NCI-H2081 treated with DMSO at 0.1 percent for 48 hours (cell line): ENCODE measurements around the gene WDTC1.
"Not testable (repeated sequence)": the region's sequence is repeated elsewhere in the genome, so short reads cannot be mapped to it uniquely, and the experiment has no call there.

ENCODE experiments used
- DNase-seq: peaks from one replicate; lab custom pipeline; 2025; lab: John Stamatoyannopoulos, UW

The WDTC1 gene

DNA sequence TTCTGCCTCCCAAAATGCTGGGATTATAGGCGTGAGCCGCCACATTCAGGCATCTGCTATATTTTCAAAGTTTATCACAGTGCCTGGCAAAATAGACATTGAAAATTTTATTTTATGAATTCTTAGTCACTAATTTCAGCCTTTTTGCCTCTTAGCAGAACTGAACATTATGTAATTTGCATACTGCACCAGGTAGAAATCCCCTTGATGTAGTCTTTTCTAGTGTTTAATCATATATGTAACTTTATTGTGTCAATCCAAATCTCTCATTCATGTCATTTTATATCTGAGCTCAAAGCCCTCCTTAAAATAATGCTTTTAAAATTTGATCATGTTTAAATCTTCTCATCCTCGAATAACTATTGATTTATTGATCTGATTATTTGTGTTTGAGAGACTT is 19.2 kb downstream of the WDTC1 start:
- no peak for DNase-seq

DNA sequence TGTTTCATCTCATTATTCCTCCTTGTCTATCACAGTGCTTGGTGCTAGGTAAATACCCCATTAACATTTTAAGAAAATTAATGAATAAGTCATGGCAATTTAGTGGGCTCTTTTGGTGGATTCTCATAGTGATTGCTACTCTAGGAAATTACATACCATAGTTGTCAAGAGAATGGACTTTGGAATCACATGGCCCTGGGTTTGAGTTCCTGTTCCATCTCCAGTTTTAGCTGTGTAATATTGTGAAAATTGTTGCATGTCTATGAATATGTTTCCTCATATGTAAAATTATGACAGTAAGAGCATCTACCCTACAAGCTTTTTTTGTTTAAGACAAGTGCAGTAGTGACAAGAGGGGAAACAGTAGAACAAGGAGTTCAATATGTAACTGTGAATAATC is 20.7 kb downstream of the WDTC1 start:
- DNase-seq: no peak

DNA sequence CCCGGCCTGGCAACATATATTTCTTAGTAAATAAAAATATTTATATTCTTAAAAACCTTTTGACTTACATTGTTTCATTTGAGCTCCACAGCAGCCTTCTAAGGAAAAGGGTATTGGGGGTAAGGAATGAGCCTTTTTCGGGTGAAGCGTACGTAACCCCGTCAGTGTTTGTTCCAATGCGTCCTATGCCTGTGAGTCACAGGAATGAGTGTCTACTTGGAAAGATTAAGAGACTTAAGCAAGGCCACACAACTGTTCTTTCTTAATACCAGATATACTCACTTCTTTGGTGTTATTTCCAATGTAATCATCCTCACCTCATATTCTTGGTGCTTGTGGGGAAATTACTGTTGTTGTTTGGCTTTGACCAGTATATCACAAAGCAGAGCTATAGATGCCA is 22.7 kb downstream of the WDTC1 start:
- no peak for DNase-seq

DNA sequence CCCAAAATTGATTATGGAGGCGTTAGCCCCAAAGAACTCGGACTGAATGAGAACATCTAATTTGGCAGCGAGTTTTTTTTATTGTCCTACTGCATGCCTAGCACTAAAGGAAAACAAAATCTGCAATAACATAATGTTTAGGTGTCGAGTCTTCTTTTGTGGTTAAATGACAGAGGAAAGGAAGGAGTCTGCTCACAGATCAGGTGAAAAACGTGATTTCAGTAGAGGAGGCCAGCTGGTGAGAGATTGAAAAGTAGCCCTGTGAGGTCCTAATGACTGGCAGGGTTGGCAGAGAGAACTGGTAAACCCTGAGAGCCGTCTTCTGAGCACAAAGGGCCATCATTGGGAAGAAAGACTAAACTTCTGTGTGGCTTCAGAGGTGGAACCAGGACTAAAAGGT is 24.2 kb downstream of the WDTC1 start:
- no peak for DNase-seq

DNA sequence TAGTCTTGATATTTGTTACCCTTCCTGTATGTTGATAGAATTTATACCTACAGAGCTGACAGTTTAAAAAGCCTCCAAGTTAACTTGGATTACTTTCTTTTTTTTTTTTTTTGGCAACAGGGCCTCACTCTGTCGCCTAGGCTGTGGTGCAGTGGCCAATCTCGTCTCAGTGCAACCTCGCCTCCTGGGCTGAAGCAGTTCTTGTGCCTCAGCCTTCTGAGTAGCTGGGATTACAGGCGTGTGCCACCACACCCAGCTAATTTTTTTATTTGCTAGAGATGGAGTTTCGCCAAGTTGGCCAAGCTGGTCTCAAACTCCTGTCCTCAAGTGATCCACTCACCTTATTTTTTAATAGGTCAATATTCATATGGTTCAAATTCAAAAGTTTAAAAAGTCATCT is 32.7 kb downstream of the WDTC1 start:
- DNase-seq: no peak

DNA sequence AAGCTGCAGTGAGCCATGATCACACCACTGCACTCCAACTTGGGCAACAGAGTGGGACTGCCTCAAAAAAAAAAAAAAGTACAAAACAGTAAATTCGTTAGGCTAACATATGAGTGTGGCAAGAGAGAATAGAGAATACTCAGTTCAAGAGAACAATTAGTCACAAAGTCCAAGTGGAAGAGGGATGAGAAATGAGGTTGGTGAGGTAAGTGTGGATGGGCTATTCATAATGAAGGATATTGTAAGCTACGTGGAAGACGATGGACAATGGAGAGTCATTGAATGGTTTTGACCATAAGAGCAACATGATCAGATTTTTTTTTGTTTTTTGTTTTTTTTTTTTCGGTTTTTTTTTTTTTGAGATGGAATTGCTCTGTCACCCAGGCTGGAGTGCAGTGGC is 34.8 kb downstream of the WDTC1 start:
- no peak for DNase-seq

DNA sequence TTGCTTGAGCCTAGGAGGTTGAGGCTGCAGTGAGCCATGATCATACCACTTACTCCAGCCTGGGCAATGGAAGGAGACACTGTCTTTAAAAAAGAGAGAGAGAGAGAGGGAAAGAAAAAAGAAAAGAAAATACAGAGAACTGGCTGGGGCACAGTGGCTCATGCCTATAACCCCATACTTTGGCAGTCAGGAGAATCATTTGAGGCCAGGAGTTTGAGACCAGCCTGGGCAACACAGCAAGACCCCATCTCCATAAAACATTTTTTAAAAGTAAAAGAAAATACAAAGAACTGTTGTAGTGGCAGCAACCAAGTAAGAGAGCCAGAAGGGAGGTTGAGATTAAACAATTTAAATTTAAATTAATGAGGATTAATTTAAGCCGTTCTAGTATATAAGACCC is 39.8 kb downstream of the WDTC1 start:
- DNase-seq: no peak

DNA sequence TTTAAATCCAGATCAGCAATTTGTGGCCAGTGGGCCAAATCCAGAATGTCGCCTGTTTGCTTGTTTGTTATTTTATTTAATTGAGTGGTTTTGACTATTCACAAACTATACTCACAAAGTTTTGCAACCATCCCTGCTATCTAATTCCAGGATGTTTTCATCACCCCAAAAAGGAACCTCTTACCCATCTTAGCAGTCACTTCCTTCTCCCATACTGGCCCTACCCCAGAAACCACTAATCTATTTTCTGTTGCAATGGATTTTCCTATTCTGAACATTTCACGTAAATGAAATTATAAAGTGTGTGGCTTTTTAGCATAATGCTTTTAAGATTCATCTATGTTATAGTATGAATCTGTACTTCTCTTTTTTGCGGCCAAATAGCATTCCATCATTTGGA is 41.3 kb downstream of the WDTC1 start:
- no peak for DNase-seq

DNA sequence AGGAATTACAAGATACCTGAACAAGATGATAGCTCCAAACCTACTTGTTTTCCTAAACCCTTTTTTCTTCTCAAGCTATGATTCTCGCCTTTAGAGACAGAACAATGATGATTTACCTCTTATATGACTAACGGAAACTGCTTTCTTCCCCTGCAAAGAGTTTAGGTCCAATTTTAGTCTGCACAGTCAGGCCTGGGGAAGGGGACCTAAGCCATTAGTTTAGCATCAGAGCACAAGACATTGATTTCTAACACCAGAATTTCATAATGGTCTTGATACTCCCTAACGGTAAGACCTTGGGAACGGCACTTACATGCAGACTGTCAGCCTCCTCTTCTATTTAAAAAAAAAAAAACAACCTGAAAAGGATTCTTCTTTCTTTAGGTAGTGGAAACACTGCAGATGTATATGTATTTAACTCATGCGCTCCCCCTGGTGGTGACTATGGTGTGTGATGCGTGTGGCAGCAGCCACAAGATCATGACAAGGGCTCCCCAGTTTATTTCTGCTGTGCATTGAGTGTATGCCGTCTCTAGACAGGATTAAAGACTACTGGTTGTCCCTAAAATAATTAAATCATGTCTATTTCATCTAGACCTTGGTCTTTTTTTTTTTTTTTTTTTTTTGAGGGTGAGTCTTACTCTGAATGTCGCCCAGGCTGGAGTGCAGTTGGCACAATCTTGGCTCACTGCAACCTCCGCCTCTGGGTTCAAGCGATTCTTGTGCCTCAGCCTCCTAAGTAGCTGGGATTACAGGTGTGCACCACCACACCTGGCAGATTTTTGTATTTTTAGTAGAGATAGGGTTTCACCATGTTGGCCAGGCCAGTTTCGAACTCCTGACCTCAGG is 50.2 kb downstream of the WDTC1 start:
- no peak for DNase-seq

DNA sequence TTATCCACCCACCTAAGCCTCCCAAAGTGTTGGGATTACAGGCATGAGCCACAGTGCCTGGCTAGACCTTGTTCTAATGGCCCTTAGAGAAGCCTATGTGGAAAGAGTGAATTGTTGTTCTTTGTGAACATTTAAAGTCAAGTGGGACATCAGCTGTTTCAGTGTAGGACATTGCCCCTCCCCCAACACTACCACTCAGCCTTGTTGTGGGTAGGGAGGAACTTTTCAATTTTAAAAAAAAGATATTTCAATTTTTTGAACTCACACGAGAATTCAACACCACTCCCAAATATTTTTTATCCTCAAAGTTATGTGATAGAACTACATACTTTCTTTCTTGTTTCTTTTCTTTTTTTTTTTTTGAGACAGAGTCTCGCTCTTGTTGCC is 50.8 kb downstream of the WDTC1 start:
- no peak for DNase-seq

DNA sequence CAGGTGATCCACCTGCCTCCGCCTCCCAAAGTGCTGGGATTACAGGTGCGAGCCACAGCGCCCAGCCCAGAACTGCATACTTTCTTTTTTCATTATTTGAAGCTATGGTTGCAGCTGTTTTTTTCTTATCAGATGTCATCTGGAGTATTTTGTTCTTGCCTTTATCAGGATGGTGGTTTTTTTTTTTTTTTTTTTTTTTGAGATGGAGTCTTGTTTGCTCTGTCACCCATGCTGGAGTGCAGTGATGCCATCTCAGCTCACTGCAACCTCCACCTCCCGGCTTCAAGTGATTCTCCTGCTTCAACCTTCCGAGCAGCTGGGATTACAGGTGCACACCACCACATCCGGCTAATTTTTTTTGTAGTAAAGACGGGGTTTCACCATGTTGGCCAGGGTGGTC is 51.4 kb downstream of the WDTC1 start:
- not testable (repeated sequence) for DNase-seq

DNA sequence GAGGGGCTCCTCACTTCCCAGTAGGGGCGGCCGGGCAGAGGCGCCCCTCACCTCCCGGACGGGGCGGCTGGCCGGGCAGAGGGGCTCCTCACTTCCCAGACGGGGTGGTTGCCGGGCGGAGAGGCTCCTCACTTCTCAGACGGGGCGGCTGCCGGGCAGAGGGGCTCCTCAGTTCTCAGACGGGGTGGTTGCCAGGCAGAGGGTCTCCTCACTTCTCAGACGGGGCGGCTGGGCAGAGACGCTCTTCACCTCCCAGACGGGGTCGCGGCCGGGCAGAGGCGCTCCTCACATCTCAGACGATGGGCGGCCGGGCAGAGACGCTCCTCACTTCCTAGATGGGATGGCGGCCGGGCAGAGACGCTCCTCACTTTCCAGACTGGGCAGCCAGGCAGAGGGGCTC is 54.7 kb downstream of the WDTC1 start:
- DNase-seq: not testable (repeated sequence)

DNA sequence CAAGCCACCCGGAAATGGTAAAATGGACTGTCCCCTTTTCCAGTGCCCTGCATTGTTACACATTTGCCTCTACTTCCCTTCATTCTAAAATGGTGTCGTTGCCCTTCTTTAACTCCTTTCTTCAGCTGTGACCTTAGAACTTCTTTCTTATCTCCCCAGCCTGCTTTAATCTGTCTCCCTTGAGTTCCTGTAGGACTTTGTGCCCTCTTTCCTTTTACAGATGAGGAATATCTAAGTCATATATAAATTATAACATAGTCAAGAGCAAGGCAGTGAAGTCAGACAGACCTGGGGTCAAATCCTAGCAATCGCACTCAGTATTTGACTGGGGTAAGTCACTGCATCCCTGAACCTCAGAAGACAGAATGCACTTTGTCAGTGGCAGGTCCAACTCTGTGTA is 56.1 kb downstream of the WDTC1 start:
- no peak for DNase-seq

DNA sequence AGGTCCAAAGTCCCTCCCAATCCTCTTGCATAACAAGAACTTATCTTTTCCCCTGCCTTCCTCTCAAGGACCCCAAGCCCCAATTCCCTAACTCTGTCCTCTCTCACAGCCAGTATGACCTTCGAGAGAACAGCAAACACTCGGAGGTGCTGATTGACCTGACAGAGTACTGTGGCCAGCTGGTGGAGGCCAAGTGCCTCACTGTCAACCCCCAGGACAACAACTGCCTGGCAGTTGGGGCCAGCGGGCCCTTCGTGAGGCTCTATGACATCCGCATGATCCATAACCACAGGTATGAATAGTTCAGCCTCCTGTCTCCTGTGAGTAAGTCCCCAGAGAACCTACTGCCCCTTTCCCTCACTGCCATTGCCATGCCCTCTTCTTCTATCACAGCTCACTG is 57.7 kb downstream of the WDTC1 start:
- DNase-seq: no peak

DNA sequence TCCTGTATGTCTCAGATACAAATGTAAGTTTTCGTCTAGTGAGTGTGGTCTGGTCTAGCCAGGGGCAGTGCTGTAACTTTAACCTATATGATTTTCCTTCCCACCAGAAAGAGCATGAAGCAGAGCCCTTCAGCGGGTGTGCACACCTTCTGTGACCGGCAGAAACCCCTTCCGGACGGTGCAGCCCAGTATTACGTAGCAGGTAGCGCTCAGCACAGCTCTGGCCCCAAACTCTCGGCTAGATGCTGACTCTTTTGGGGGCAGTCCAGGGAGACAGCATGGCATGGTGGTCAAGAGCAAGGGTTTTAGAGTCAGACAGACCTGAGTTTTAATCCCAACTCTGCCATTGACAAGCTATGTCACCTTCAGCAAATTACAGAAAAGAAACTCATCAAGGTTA is 59.5 kb downstream of the WDTC1 start:
- DNase-seq: no peak

DNA sequence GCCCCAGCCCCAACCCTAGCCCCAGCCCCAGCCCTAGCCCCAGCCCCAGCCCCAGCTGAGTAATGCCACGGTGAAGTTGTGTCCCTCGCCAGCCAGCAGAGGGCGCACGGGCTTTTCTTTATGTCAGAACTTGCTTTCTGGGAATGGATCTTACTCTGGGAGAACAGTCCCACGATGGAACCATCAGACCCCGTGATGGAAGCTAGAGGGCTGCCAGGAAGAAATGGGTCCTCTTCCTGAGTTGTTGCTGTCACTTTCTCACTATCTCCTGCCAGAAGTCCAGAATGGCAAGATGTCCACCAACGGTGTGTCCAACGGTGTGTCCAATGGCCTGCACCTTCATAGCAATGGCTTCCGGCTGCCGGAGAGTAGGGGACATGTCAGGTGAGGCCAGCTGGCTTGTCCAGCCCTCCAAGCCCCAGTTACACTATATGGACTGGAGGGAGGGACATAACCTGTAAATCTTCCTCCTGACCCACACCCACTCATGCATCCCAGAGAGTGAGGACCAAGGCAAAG is 62.4 kb downstream of the WDTC1 start:
- DNase-seq: no peak

DNA sequence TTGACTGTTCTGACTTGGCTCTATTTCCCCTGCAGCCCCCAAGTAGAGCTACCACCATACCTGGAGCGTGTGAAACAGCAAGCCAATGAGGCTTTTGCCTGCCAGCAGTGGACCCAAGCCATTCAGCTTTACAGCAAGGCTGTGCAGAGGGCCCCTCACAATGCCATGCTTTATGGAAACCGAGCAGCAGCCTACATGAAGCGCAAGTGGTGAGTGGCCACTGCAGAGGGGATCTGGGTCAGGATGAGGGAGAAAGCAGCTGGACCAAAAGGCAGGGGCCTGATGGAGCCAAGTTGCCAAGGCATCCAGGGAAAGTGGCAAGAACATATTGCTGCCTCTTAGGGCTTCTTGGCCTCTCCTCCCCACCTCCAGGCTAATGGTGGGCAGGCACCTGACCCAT is 63.5 kb downstream of the WDTC1 start:
- DNase-seq: no peak

DNA sequence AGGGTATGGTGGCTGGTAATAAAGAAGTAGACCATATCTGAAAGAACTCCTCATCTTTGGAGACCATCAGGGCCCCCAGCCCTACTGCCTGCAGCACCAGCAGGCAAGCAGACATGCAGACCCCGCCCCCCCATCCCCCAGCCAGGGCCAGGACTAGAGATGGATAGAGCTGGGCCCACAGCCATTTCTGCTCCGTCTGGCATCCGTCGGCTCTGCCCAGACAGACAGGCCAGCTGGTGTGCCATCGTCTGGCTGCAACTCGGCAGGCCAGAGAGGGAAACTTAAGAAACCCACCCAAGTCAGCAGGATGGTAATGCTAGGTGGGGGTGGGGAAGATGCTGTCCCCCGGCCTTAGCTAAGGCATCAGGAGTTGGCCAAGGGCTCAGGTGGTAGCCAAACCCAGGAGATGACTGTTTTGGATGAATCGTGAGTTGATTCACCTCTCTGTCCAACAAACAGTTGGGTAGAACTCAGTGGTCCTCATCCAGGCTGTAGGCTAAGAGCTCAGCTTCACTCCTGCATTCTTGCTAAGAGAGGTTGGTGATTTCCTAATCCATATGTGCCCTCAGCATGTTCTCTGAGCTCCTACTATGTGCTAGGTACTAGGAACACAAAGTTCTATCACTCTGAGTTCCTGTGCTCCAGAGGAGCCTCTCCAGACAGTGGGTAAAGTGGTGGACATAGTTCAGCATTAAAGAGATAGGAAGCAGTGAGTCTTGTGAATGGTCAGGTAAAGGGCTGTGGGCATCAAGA is 64.4 kb downstream of the WDTC1 start:
- DNase-seq: no peak

DNA sequence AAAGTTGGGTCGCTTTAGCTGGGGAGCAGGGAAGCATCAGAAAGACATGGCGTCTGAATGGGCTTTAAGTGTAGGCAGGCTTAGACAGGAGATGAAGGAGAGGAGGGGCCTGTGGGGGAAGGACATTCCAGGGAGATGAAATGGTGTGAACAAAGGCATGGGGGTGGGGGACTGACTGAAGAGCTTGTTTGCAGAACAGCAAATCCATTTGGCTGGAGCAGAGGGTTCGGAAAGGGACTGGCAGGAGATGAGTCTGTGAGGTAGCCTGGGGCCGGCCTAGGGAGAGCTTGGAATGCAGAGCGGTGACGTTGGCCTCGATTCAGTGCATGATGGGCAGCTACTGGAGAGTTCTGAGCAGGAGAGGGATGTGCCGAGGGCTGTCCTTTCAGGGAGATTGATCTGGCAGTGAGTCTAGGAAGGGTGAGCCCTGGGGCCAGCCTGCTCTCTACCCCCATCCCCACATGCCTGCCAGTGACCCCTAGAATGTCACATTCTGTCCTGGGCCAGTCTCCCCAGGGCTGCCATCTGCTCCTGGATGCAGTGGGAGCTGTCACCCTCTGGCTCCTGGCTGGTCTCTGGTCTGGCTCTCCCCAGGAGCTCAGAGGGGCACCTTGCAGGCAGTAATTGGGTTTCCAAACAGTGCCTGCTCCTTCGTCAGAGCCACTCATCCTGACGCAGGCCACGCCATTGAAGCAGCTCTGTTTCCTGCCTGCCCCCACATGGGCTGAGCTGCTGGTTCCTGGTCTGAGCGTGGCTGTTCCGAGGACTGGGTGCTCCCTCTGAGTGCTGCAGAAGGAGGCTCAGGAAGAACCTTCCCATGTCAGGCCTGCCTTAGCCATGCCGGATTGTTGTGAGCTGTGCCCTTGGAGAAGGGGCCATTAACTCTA is 65.2 kb downstream of the WDTC1 start:
- no peak for DNase-seq

DNA sequence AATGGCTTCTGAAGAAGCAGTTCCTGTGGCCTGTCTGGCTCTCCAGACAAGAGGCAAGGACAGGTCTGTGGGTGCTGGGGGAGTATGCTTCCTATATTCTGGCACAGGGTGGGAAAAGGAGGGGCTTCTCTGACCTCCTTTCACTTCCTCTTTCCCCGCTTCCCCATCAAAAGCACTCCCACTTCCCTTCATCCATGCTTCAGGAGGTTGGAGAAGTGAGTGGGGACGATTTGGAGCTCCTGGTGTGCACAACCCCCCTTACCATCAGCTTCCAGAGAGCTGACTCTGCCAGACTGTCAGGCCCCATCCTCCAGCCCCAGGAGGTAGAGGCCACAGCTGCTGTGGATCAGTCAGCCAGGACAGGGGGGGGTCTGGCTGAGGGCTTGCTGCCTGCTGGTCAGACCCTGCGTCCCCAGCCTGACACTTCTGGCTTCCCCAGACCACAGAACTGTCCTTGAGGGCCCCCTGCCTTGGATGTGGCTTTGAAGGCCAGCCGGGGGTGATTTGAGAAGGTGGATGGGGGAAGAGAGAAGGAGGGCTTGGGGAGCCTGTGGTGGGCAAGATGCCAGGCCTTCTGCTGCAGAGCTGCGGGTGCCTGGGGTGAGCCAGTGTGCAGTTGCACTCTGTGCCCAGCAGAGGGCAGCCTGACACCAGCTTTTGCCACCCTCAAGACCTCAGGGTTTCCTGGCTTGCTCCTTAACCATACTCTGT is 66.1 kb downstream of the WDTC1 start:
- DNase-seq: no peak

DNA sequence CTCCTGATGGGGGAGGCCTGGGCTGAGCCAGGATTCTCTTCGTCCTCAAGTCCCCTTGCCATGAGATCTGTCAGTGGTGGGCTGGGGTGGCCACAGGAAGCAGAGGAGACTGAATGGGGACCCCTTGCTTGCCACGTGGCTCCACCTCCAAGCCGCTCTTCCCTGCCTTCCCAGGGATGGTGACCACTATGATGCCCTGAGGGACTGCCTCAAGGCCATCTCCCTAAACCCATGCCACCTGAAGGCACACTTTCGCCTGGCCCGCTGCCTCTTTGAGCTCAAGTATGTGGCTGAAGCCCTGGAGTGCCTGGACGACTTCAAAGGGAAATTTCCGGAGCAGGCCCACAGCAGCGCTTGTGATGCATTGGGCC is 66.6 kb downstream of the WDTC1 start:
- no peak for DNase-seq
